ENCODE data around the gene DPYSL4. TPM values are rescaled to one million over a fixed set of nuclear protein-coding genes. Genes with fewer than 3 reads are reported as not detected.

DPYSL4 gene
- total and polyA plus RNA-seq, 2 of the 13 experiments (the other 11 are each of a cell fraction or from before 2014, with no cell fraction given): 0.84 to 1.2 TPM

GRCh38 chr10:132143162-132143561, 43.6 kb upstream of the DPYSL4 start:
- H3K9ac ChIP-seq (ENCODE audit: insufficient read depth, low read depth, low read length): no peak overlapping the region
- H4K20me1 ChIP-seq (ENCODE audit: insufficient read depth, low read length): peaks cover 2% of the 10 kb centered on the region; the same call in 1 of the 2 replicates
- H3K27me3 ChIP-seq (ENCODE audit: control insufficient read depth in 1 of 2, insufficient read depth in 2 of 2, low read length in 2 of 2): peaks cover 11 to 44% of the 10 kb centered on the region in 2 experiments
- intact Hi-C loops (cut with micrococcal nuclease; ENCODE audit: unreplicated experiment): no loop called here
- no peaks in the 10 kb centered on the region for H3K4me1 ChIP-seq (ENCODE audit: insufficient read depth, low read length)
- H3K27ac ChIP-seq (ENCODE audit: extremely low read length, insufficient read depth, low read length): no peak overlapping the region
- H2AFZ ChIP-seq (ENCODE audit: low read length): no peak overlapping the region
- no peak overlapping the region for H3K4me2 ChIP-seq (ENCODE audit: low read depth, low read length)
- H3K9me3 ChIP-seq (ENCODE audit: low read length): no peaks in the 10 kb centered on the region
- no peaks in the 10 kb centered on the region for H3K79me2 ChIP-seq (ENCODE audit: insufficient read depth, low read length)
- 34% methylated on average over 12 of the region's 12 CpGs for WGBS (ENCODE audit: low lambda C conversion rate)
- DNase-seq (ENCODE audit: low spot score) (no peak), FAIRE-seq (no peak), ATAC-seq (no peak)
- H3K36me3 ChIP-seq (replicated peaks in 1 of 2; ENCODE audit: control insufficient read depth in 1 of 2, insufficient read depth in 2 of 2, low read length in 2 of 2): no peaks in the 10 kb centered on the region
- CTCF ChIA-PET (ENCODE audit: low intra/inter-chr PET ratio, low total read pairs): no interaction called here
- no peak overlapping the region for H3K4me3 ChIP-seq (replicated peaks in 1 of 3; ENCODE audit: insufficient read depth in 1 of 3, low read depth in 2 of 3, low read length in 3 of 3)
- no TSS peak for BruUV-seq (replicated peaks)
- TF ChIP-seq ELF4 (CRISPR knock-in tag; IDR thresholded peaks at IDR 0.05; ENCODE audit: borderline replicate concordance) (no peak), ZNF138 (CRISPR knock-in tag; IDR thresholded peaks at IDR 0.05; ENCODE audit: low read depth) (no peak), ISL2 (CRISPR knock-in tag; IDR thresholded peaks at IDR 0.05) (no peak), PAF1 (CRISPR knock-in tag; IDR thresholded peaks at IDR 0.05) (no peak), ZNF761 (CRISPR knock-in tag; conservative IDR thresholded peaks at IDR 0.05) (no peak), JDP2 (CRISPR knock-in tag; IDR thresholded peaks at IDR 0.05; ENCODE audit: borderline replicate concordance) (no peak), ZNF230 (CRISPR knock-in tag; IDR thresholded peaks at IDR 0.05) (no peak), NR2F6 (IDR thresholded peaks at IDR 0.05) (no peak), NR2F6 (CRISPR knock-in tag; IDR thresholded peaks at IDR 0.05) (no peak), GATA4 (IDR thresholded peaks at IDR 0.05; ENCODE audit: borderline replicate concordance, low read depth) (no peak), BORCS8-MEF2B (CRISPR knock-in tag; IDR thresholded peaks at IDR 0.05) (no peak), ZBTB7B (CRISPR knock-in tag; IDR thresholded peaks at IDR 0.05) (no peak), POLR2G (IDR thresholded peaks at IDR 0.05; ENCODE audit: low read depth, low read length) (no peak), HHEX (CRISPR knock-in tag; IDR thresholded peaks at IDR 0.05) (no peak), KDM5B (CRISPR knock-in tag; IDR thresholded peaks at IDR 0.05; ENCODE audit: borderline replicate concordance) (no peak), AKNA (CRISPR knock-in tag; IDR thresholded peaks at IDR 0.05; ENCODE audit: borderline replicate concordance) (no peak)
- TF ChIP-seq, protein P1, sequence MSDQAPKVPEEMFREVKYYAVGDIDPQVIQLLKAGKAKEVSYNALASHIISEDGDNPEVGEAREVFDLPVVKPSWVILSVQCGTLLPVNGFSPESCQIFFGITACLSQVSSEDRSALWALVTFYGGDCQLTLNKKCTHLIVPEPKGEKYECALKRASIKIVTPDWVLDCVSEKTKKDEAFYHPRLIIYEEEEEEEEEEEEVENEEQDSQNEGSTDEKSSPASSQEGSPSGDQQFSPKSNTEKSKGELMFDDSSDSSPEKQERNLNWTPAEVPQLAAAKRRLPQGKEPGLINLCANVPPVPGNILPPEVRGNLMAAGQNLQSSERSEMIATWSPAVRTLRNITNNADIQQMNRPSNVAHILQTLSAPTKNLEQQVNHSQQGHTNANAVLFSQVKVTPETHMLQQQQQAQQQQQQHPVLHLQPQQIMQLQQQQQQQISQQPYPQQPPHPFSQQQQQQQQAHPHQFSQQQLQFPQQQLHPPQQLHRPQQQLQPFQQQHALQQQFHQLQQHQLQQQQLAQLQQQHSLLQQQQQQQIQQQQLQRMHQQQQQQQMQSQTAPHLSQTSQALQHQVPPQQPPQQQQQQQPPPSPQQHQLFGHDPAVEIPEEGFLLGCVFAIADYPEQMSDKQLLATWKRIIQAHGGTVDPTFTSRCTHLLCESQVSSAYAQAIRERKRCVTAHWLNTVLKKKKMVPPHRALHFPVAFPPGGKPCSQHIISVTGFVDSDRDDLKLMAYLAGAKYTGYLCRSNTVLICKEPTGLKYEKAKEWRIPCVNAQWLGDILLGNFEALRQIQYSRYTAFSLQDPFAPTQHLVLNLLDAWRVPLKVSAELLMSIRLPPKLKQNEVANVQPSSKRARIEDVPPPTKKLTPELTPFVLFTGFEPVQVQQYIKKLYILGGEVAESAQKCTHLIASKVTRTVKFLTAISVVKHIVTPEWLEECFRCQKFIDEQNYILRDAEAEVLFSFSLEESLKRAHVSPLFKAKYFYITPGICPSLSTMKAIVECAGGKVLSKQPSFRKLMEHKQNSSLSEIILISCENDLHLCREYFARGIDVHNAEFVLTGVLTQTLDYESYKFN (CRISPR knock-in tag; conservative IDR thresholded peaks at IDR 0.05): no peak
- TF ChIP-seq, protein P2, sequence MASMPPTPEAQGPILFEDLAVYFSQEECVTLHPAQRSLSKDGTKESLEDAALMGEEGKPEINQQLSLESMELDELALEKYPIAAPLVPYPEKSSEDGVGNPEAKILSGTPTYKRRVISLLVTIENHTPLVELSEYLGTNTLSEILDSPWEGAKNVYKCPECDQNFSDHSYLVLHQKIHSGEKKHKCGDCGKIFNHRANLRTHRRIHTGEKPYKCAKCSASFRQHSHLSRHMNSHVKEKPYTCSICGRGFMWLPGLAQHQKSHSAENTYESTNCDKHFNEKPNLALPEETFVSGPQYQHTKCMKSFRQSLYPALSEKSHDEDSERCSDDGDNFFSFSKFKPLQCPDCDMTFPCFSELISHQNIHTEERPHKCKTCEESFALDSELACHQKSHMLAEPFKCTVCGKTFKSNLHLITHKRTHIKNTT (CRISPR knock-in tag; IDR thresholded peaks at IDR 0.05): no peak
- POLR2A ChIA-PET: no interaction called here
- in situ Hi-C loops (cut with HindIII; ENCODE audit: extremely low pct_ligation_motif_present, low pct_unique_long_range_greater_than_20kb): loop anchor here (10.0 kb wide), 1 partner anchor 248 kb away; no protein-coding TSS in a partner anchor
